Measurements from ENCODE around the gene PPID. TPM values are rescaled to one million over a fixed set of nuclear protein-coding genes. Genes with fewer than 3 reads are reported as not detected.

Gene PPID
- total and polyA plus RNA-seq, 2 donors (not counting 3 experiments of a cell fraction or from before 2014, with no cell fraction given) = 11.5 to 25.7 TPM

GRCh38 chr4:158769175-158769921 lies 46.2 kb upstream of the PPID start:
- POLR2A ChIA-PET = no interaction called here

More at GRCh38 chr4:158769175-158769921, 46.2 kb upstream of the PPID start:
- Histone ChIP-seq H2AFZ (ENCODE audit: low read depth, low read length) (peak overlapping the region; percentile 65), H3K4me3 (replicated peaks in 1 of 3; ENCODE audit: insufficient read depth in 1 of 3, low read depth in 1 of 3, low read length in 3 of 3) (peak overlapping the region; percentile 59 to 80 (median 75)), H3K27me3 (ENCODE audit: control insufficient read depth in 2 of 2, insufficient read depth in 2 of 2, low read length in 2 of 2) (no peaks in the 10 kb centered on the region), H3K9ac (replicated peaks; ENCODE audit: extremely low read depth, insufficient read depth, low read length) (peak overlapping the region; percentile 33), H3K79me2 (ENCODE audit: control insufficient read depth, insufficient read depth, low read length) (peaks cover 11% of the 10 kb centered on the region), H3K36me3 (ENCODE audit: control insufficient read depth in 2 of 2, extremely low read depth in 1 of 2, insufficient read depth in 2 of 2, low read length in 2 of 2) (no peaks in the 10 kb centered on the region), H3K9me1 (replicated peaks; ENCODE audit: control insufficient read depth, extremely low read depth, insufficient read depth, low read length) (no peaks in the 10 kb centered on the region), H3K4me1 (ENCODE audit: control insufficient read depth, extremely low read depth, insufficient read depth, low read length) (peaks cover 32% of the 10 kb centered on the region), H3K4me2 (ENCODE audit: insufficient read depth, low read length) (peak overlapping the region; percentile 90), H3K27ac (ENCODE audit: insufficient read depth, low read depth, low read length) (peak overlapping the region; percentile 14), H3K9me3 (replicated peaks; ENCODE audit: control insufficient read depth, insufficient read depth, low read length) (no peaks in the 10 kb centered on the region), H4K20me1 (replicated peaks; ENCODE audit: control insufficient read depth, extremely low read depth, insufficient read depth, low read length) (peaks cover 2% of the 10 kb centered on the region)
- intact Hi-C loops (cut with micrococcal nuclease) (loop anchor here (1.0 to 2.0 kb wide), 4 partner anchors 14 to 58 kb away; partner anchors contain the start of gene PPID), dilution Hi-C loops (cut with MboI; ENCODE audit: extremely low pct_ligation_motif_present, low sequenced_read_pairs) (no loop called here)
- BruUV-seq (replicated peaks) = no TSS peak
- TF ChIP-seq POLR2A (IDR thresholded peaks at IDR 0.05; ENCODE audit: low read depth, low read length) (no peak), JUN (IDR thresholded peaks at IDR 0.05; ENCODE audit: borderline replicate concordance, insufficient read depth, insufficient read length, low read depth) (no peak), MYC (IDR thresholded peaks at IDR 0.05; ENCODE audit: low read depth, low read length) (no peak), MAX (IDR thresholded peaks at IDR 0.05; ENCODE audit: insufficient read depth, insufficient read length) (no peak), EZH2 (IDR thresholded peaks at IDR 0.05; ENCODE audit: borderline replicate concordance, low read depth, low read length, severe bottlenecking) (no peak), GATA2 (IDR thresholded peaks at IDR 0.05; ENCODE audit: insufficient read depth, insufficient read length, low read depth, low read length) (no peak), POLR2AphosphoS5 (IDR thresholded peaks at IDR 0.05; ENCODE audit: insufficient read depth, low read depth, low read length) (no peak), CTCF (IDR thresholded peaks at IDR 0.05; ENCODE audit: extremely low read depth in 1 of 2, insufficient read depth in 1 of 2, low read depth in 1 of 2, low read length in 2 of 2) (no peak), FOS (IDR thresholded peaks at IDR 0.05; ENCODE audit: borderline replicate concordance, insufficient read depth, low read length) (no peak)
- peak; percentile 40 for DNase-seq (ENCODE audit: low read depth, low spot score)
- CTCF ChIA-PET = interaction anchor here (0.7 to 2.2 kb wide), 10 partner anchors 10 to 686 kb away, joined by 3 to 22 read pairs (median 4); no protein-coding TSS in a partner anchor
- FAIRE-seq = no peak

All from endothelial cell of umbilical vein (primary cell).